GM13977 (cell line): Measurements from ENCODE around the gene OR52N5.

ENCODE experiments used
- DNase-seq: peaks from one replicate; pipeline ENCODE4 v3.0.0; 2012; ENCODE audit warnings: low spot score
- CTCF ChIP-seq: IDR thresholded peaks from 2 replicates; pipeline ENCODE4 v1.5.1; 2012; ENCODE audit warnings: mild to moderate bottlenecking, control low read depth; ENCODE audit not compliant: insufficient read depth; ENCODE audit errors: extremely low read depth, missing control alignments
- in situ Hi-C: fragments of 300-500 bp; cut with MboI; formaldehyde crosslinking; loops from one replicate; pipeline ENCODE4 v1.12.0; 2022; ENCODE audit warnings: low sequenced_read_pairs, low pct_unique_long_range_greater_than_20kb, mixed read lengths, inconsistent platforms; ENCODE audit not compliant: unreplicated experiment

Gene OR52N5

GRCh38 chr11:5808500-5809121 is 25.5 kb upstream of the OR52N5 start, which contains the start of gene OR52N2:
OR52N2 (plus strand) TSS chr11:5808924; CDS start chr11:5820336, 11,412 bp downstream.
- TF ChIP-seq CTCF: peak; percentile 84
- in situ Hi-C loops: loop anchor here (25.0 kb wide), 1 partner anchor 321 kb away; the partner anchor contains the start of gene OR52D1
- DNase-seq: peak; percentile 19

- no peak for TF ChIP-seq CTCF
- in situ Hi-C loops: loop anchor here (25.0 kb wide), 1 partner anchor 320 kb away; the partner anchor contains the start of gene OR52D1
- no peak for DNase-seq
These were observed 24.4 kb upstream of the OR52N5 start for GRCh38 chr11:5807580-5807979.

GRCh38 chr11:5803982-5804381 is 20.8 kb upstream of the OR52N5 start:
- in situ Hi-C loops: loop anchor here (25.0 kb wide), 1 partner anchor 317 kb away; the partner anchor contains the start of gene OR52D1
- DNase-seq: no peak
- no peak for TF ChIP-seq CTCF

GRCh38 chr11:5796541-5796940 is 13.4 kb upstream of the OR52N5 start:
- no peak for TF ChIP-seq CTCF
- no peak for DNase-seq
- in situ Hi-C loops: no loop called here

- DNase-seq: no peak
- no peak for TF ChIP-seq CTCF
- in situ Hi-C loops: no loop called here
These were observed 8.0 kb upstream of the OR52N5 start, which contains the start of gene OR52N1 for GRCh38 chr11:5791165-5791564. OR52N1 (minus strand) TSS chr11:5791265; CDS start chr11:5788816, 2,449 bp downstream.

- TF ChIP-seq CTCF: no peak
- DNase-seq: no peak
- in situ Hi-C loops: no loop called here
These were observed 16.1 kb downstream of the OR52N5 start for GRCh38 chr11:5767056-5767455.
